ENCODE results near the gene CNTFR. TPM values are rescaled to one million over a fixed set of nuclear protein-coding genes. Genes with fewer than 3 reads are reported as not detected.

The CNTFR gene
- total RNA-seq, 1 donor from 2014 or later, result 7.4 TPM

DNA sequence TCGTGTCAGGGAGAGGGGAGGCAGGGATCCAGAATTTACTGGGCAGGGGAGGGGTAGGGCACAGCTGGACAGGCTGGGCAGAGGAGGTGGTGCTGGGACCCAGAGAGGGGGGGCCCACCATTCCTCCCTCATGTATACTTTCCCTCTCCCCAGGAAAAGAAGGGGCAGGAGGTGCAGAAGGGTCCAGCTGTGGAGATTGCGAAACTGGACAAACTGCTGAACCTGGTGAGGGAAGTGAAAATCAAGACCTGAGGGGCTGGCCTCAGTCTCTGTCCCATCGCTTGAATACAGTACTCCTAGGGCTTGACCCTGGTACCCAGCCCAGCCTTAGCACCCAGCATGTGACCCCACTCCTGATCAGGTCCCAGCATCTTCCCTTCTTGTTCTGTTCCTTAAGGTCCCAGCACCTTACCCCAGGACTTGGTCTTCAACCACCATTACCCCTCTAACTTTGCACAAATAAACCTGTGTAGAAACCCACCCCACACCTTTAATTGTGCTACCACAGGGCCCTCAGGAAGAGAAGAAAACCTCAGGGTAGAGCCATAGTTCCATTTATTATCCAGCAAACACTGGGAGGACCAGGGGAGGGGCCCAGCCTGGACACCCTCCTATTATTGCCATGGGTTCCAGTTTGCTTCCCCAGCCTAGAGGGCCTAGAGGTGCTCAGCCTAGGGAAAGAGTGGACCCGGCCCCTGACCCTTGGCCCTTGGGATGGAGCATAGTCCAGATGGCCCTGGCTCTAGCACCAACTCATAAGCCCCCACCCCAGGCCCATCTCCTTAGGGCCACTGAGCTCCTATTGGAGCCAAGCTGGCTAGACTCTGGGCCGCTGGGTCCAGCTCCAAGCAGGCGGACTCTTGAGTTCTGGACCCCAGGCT lies 68.8 kb downstream of the CNTFR start:
- Histone ChIP-seq H3K9ac (ENCODE audit: low read length) (no peak overlapping the region), H3K9me3 (ENCODE audit: insufficient read depth, low read depth, low read length) (no peaks in the 10 kb centered on the region), H3K4me2 (ENCODE audit: low read length) (no peak overlapping the region), H3K27ac (ENCODE audit: low read depth, low read length) (no peak overlapping the region), H3K4me1 (ENCODE audit: insufficient read depth, low read length) (peaks cover 5% of the 10 kb centered on the region), H2AFZ (ENCODE audit: low read depth, low read length) (no peak overlapping the region), H4K20me1 (ENCODE audit: insufficient read depth, low read length) (peaks cover 5% of the 10 kb centered on the region), H3K36me3 (ENCODE audit: insufficient read depth, low read length) (no peaks in the 10 kb centered on the region), H3K27me3 (ENCODE audit: insufficient read depth, low read length) (peaks cover 14% of the 10 kb centered on the region), H3K4me3 (ENCODE audit: insufficient read depth, low read depth, low read length) (no peak overlapping the region), H3K79me2 (ENCODE audit: insufficient read depth, low read length) (no peaks in the 10 kb centered on the region)
- no peaks in the 10 kb centered on the region for H3K9me3 Mint-ChIP-seq (ENCODE audit: unreplicated experiment)
- no peaks in the 10 kb centered on the region for H3K36me3 Mint-ChIP-seq (ENCODE audit: low read depth, unreplicated experiment)
- peaks cover 73% of the 10 kb centered on the region for H3K27me3 Mint-ChIP-seq (ENCODE audit: low read depth, unreplicated experiment)
- no peak overlapping the region for H3K4me3 Mint-ChIP-seq (ENCODE audit: unreplicated experiment)
- no peak overlapping the region for H3K27ac Mint-ChIP-seq (ENCODE audit: unreplicated experiment)
- H3K4me1 Mint-ChIP-seq (ENCODE audit: low read depth, unreplicated experiment), result peaks cover 1% of the 10 kb centered on the region
- DNase-seq (ENCODE audit: low read depth) (no peak), FAIRE-seq (no peak)
- TF ChIP-seq EZH2 (IDR thresholded peaks at IDR 0.05; ENCODE audit: insufficient read depth, low read length), result no peak
- TF ChIP-seq, protein P1, sequence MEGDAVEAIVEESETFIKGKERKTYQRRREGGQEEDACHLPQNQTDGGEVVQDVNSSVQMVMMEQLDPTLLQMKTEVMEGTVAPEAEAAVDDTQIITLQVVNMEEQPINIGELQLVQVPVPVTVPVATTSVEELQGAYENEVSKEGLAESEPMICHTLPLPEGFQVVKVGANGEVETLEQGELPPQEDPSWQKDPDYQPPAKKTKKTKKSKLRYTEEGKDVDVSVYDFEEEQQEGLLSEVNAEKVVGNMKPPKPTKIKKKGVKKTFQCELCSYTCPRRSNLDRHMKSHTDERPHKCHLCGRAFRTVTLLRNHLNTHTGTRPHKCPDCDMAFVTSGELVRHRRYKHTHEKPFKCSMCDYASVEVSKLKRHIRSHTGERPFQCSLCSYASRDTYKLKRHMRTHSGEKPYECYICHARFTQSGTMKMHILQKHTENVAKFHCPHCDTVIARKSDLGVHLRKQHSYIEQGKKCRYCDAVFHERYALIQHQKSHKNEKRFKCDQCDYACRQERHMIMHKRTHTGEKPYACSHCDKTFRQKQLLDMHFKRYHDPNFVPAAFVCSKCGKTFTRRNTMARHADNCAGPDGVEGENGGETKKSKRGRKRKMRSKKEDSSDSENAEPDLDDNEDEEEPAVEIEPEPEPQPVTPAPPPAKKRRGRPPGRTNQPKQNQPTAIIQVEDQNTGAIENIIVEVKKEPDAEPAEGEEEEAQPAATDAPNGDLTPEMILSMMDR (IDR thresholded peaks at IDR 0.05; ENCODE audit: insufficient read depth, low read depth, low read length), result no peak

DNA sequence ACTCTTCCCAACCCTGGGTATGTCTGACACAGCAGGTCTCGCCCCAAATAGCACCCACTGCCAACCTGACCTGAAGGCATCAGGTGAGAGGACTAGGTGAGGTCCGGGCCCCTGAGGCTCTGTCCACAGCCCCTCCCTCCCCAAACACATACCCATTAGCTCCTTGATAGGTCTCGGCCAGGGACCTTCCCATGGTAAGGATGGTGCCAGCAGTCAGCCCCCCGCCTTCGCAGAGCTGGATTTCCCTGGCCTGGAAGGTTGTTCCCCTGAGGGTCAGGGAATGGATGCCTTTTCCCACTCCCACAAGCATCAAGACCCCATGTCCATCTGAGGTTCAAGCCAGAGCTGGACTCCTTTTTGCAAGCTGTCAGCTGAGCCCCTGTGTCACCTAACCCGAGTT lies 69.4 kb downstream of the CNTFR start:
- Mint-ChIP-seq H3K27ac (ENCODE audit: unreplicated experiment) (no peak overlapping the region), H3K4me1 (ENCODE audit: low read depth, unreplicated experiment) (peaks cover 1% of the 10 kb centered on the region), H3K9me3 (ENCODE audit: unreplicated experiment) (no peaks in the 10 kb centered on the region), H3K27me3 (ENCODE audit: low read depth, unreplicated experiment) (peaks cover 70% of the 10 kb centered on the region), H3K36me3 (ENCODE audit: low read depth, unreplicated experiment) (no peaks in the 10 kb centered on the region), H3K4me3 (ENCODE audit: unreplicated experiment) (no peak overlapping the region)
- DNase-seq (ENCODE audit: low read depth) (no peak), FAIRE-seq (no peak)
- Histone ChIP-seq H3K9ac (ENCODE audit: low read length) (no peak overlapping the region), H3K4me1 (ENCODE audit: insufficient read depth, low read length) (peaks cover 5% of the 10 kb centered on the region), H3K79me2 (ENCODE audit: insufficient read depth, low read length) (no peaks in the 10 kb centered on the region), H3K27me3 (ENCODE audit: insufficient read depth, low read length) (peaks cover 9% of the 10 kb centered on the region), H3K9me3 (ENCODE audit: insufficient read depth, low read depth, low read length) (no peaks in the 10 kb centered on the region), H3K4me3 (ENCODE audit: insufficient read depth, low read depth, low read length) (no peak overlapping the region), H3K4me2 (ENCODE audit: low read length) (no peak overlapping the region), H4K20me1 (ENCODE audit: insufficient read depth, low read length) (peaks cover 5% of the 10 kb centered on the region), H2AFZ (ENCODE audit: low read depth, low read length) (no peak overlapping the region), H3K36me3 (ENCODE audit: insufficient read depth, low read length) (no peaks in the 10 kb centered on the region), H3K27ac (ENCODE audit: low read depth, low read length) (no peak overlapping the region)
- TF ChIP-seq EZH2 (IDR thresholded peaks at IDR 0.05; ENCODE audit: insufficient read depth, low read length), result no peak
- TF ChIP-seq, protein P1 (IDR thresholded peaks at IDR 0.05; ENCODE audit: insufficient read depth, low read depth, low read length), result no peak

All from astrocyte (in vitro differentiated cells and primary cell).